ENCODE results near the gene RHOH.

The RHOH gene

DNA sequence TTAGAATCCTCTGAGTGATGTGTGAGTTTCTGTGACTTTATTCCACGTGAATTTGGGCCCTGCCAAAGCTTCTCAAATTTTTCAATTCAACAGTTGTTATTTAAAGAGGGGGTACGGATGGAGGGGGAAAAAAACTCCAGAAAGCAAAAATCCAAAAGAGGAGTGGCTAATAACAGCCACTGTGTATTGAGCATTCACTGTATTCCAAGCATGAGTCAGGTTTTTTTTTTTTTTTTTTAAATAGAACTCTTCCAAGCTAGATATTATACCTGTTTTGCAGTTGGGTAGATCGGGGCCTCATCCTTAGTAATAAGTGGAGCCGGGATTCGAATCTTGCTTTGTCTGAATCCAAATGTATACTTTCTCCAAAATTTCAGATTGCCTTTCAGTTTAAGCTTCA, 6.4 kb upstream of the RHOH start:
- no peak for DNase-seq

DNA sequence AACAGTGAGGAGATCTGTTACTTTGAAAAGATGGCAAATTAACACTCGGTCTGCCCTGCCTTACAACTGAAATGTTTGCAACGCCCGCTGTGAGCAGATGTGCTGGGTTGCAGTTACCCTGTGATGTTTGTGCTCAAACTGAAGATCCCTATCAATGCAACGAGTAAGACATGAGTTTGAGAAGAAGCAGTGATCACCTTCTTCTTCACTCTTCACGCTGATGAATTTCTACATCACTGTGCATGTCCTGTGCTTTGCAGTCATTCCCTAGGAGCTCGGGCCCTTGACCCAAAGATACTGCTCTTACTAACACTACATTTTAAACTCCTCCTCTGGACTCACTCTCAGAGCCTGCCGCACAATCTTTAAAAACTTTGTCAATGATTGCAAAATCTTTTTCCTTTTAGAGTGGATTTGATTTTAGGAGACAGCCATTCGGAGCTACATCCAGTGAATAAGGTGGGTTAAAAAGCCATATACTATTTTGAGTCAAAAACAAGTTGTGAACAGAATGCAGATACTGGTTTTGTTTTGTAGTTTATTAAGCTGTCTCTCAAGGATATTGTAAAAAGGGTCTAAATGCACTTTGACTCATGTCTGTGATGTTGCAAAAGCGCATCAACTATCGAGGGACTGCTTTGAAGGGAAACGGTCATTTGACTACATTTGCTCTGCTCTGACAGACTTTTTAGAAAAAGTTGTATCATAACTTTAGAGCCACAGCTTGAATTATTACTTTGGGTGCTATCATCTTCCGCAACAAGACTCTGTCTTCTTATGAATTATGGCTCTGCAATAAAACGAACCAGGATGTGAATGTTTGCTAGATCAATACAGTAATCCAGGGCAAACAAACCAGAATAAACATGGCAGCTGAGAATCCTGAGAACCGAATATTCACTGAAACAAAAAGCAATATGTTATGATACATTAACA, 5.7 kb upstream of the RHOH start:
- DNase-seq, result no peak

DNA sequence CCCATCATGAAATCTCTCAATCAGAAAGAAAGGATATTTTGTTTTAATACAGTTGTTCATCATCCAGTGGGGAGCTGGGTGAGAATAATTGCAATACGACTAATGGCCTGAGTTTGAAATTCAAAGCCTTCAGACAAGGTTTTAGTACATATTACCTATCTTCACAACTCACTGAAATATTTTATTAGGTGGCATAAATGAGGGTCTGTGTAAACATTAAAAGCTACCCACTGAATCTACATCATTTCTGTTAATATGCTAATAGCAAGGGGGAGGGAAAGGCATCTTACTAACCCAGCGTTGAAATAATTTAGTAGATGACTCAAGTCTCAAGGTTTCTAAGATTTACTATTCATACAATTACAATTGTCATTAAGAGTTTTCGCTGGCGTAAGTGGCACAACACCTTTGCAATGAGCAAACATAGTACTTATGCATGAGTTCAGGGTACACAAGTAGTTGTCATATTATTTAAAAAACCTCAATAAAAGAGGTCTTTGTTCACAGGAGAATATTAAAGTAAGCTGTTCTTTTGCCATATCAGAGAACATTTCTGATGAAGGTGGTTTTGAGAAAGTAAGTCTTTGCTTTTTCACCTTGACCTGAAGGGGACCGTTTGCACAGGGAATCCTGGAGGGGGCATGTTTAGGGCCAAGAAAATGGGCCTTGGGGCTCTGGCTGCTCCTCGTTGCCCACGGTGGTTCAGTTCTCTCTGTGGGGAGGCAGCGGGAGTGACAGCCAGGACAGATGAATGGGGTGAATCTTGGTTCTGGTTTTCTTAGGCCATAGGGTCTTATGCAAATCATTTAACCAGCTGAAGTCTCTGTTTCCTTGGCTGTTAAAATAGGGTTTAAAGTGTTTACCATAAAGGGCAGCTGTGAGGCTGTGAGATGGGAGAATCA, 4.5 kb upstream of the RHOH start:
- DNase-seq, result no peak

DNA sequence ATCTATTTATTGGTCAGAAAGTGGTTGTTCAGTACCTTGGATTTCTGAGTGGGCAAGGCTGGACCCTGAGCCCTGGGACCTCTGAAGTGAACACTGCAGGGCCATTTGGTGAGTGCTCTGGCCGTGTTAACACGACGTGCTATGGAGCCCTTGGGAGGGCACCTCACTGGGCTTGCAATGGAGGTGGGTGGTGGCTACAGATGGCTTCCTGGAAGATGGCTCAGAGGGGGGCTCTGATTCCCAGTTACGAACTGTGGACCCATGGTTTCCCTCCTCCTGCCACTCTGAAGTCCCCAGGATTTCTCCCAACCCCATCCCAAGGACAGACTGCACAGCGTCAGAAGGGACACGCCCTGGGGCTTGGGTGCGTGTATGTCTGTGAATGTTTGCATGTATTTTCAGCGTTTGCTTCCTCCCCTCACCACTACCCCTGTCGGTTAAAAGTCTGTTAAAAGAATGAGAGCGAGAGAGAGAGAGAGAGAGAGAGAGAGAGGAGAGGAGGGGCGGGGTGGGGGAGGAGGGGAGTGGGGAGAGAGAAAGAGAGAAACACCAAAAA, 3.7 kb upstream of the RHOH start:
- DNase-seq, result no peak

DNA sequence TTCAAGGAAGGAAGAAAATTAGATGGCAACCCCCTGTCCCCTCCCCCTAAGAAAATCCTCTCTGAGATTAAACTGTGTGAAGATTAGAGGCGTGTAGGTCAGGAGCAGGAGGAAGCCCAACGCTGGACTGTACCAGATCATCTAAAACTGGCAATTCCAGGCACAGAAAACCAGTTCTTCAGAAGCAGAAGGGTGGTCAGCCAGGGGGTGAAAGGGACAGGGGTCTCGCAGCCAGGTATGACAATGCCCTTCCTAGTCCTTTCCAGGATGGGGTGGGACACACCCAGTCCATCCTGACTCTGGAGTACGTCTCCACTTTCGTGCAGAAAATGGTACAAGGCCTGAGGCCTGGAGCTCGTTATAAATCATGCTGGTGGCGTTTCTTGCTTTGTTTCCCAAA, 3.3 kb upstream of the RHOH start:
- DNase-seq, result no peak

DNA sequence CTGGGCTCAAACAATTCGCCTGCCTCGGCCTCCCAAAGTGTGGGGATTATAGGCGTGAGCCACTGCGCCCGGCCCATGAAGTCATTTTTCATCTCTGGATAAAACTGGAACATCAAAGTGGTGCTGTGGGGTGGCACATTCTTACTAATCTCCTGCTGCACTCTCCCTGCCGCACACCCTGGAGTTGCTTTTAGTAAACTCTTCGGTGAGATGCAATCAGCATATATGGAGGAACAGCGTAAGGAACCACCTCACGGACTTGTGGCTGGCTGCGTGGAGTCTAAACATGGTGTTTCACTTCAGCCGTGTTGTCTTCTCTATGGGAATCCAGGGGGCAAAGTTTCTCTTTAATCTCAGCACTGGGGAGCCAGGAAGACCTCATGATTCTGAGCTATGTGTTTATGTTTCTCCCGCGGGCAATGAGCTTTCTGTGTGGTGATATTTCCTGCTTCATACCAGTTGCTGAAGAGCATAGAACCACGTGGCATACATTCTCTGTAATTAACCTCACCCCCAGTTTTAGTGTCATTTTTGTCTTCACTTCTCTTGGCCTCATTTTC, 2.1 kb upstream of the RHOH start:
- DNase-seq, result no peak

DNA sequence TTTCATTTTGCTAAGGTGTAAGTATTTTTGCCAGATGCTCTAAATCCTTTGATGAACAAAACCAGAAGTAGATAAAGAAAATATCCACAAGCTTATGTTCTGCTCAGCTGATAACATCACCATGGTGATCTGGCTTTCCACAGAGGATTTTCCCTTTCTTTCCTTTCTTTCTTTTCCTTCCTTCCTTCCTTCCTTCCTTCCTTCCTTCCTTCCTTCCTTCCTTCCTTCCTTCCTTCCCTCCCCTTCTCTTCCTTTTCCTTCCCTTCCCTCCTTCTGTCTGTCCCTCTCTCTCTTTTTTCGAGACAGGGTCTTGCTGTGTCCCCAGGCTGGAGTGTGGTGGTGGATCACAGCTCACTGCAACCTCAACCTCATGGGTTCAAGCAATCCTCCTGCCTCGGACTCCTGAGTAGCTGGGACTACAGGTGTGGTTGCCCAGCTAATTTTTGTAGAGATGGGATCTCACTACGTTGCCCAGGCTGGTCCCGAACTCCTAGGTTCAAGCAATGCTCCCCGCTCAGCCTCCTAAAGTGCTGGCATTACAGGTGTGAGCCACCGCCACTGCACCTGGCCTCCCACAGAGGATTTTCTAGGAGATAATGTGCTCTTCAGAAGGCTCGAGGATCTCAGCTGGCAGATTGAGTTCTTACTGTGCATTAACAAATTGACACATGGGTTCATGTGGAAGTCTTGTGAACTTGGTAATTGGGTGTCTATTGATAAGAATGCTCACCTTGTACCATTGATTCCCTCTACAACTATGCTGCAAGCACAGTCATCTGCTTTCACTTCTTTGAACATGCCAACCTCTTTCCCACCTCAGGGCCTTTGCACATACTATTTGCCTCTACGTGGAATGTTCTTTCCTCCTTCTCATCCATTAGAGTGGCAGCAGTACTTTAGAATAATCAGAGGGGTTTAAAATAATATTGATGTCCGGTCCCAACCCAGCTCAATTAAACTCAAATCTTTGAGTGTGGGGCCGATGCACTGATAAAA, 1.4 kb upstream of the RHOH start:
- DNase-seq, result no peak

DNA sequence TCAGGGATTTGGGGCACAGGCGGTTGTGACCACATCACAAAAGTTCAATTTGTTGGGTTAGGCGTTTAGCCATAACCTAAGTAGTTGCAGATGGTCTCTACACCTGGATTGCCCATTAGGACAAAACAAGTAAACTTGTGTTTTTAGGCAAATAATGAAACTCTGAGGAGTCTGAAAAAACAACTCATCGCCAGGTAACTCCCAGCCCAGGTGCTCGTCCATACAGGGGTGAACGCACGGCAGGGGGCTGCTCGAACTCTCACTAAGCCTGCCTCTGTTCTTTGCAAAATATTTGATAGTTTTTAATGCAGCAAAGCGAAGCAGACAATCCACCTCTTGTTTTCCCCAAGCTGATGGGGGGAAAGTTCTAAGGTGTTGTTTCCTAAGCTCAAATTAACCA, 559 bp upstream of the RHOH start:
- DNase-seq, result no peak

DNA sequence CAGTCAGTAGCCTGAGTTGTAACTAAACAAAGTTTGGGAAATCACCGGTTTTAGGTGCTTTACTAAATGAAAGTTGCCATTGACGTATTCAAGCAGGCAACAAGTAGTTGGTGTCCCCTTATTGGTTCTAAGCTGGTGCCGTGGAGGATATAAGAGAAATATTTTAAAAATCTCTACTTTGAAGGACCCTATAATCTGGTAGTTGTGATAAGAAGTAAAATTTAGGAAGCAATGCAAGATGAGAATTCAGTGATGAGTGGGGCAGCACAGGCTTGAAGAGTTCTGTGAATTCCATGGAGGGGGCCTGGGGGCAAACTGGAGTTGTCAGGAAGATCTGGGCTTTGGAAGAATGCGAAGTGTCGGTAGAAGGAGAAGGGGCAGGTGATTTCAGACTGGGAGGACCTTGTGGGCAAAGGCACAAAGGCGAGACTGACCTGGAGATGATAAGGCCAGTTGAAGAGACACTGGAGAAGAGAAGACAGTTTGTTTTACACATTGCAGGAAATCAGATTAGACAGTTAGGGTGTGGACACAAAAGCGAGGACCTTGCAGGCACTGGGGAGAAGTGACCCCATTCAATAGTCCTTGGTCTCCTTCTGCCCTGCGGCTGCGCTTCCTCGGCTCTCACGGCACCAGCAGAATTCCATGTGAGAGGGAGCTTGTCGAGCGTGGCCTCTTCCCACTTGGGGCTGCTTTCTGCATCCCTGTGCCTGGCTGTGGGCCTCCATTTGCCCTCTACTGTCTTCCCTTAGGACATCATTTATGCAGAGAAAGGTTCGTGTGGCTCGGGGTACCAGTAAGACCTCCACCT, 1.3 kb downstream of the RHOH start:
- no peak for DNase-seq

DNA sequence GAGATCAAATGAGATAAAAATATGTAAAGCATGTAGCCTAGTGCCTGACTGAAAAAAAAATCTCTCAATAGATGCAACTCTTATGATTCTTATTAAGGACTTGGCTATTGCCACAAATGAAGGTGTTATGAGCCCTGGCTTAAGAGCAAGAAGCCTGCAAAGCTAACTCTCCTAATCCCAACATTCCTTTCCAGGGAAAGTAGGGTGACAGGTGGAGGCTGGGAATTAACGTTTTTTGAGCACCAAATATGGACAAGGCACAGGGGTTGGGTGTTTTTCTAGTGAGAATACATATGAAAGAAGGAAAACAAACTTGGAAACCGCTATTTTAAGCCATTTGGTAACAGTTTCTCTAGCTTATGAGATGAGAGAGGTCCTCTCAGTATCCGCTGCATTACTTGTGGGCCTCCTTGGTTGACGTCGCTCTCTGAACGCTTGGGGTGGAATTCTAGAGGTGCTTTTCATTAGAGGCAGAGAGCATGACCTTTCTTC, 2.4 kb downstream of the RHOH start:
- no peak for DNase-seq

DNA sequence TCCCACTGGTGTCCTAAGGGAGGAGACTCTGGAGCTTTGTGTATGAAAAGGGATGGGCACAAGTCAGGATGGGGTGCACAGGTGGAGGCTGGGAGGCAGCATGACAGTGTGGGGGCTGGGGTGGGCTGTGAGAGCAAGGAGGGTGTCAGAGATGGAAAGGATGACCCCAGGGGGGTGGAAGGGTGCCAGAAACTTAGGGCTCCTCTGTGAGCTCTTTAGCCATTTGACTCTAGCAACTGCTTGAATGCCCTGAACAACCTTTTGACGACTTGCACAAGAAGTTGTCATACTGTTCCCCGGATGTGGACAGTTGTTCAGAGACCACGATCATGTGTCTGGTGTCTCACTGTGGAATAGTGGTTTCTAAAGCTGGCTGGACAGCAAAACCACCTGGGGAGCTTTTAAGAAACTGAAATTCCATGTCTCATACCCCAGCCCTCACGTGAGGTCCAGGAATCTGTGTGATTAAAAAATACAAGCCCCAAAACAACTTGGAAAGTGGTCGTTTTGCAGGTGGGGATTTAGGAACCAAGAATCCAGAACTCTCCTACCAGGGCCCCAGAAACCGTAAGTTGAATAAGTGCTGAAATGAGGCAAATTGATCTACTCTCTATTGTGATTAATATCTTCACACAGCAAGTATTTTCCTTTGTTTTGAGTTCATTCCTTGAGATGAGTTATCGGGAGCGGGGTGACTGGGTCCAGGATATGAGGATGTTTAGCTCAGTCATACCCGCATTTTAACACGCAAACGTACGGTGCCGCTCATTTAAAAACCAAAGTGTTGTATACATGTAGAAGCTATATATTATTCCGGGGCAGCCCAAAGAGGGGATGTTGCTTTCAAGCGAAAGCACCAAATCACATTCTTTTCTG, 3.4 kb downstream of the RHOH start:
- DNase-seq, result no peak

DNA sequence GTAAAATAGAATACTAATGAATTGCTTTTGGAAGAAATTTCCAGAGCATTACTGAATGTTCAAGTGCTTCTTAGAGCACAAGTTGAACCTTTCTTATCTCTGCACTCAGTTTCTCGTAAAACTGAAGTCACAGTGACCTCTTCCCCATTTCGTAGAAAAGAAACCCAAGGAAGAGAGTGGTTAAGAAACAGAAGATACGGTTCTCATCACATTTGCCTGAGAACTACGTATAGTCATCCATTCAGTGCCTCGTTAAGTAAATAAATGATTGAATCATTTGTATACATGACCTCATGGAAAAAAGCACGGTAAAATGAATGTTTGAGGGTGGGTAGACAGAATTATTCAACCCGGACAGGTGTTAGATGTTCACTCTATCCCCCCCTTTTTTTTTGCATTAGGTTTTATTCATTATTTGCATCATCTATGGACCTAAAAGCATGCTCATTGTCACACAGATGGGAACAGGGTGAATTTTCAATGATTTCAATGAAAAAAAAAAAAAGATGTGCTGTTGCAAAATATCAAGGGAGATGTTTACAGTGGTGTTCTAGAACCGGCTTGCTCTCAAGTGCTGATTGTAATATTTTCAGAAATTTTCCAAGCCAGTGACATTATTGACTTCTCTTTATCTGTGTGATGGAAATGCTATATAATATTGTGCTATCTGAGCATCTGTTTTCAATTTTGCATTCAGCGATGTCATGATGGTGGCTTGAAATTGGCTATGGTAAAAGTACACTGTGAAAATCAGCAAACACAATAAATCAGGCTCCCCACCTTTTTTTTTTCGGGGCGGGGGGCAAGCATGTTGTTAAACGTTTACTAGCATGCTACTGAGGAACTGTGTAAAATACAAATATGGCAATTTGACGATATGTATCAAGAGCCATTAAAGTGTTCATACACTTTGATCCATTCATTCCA, 4.3 kb downstream of the RHOH start:
- DNase-seq, result no peak

DNA sequence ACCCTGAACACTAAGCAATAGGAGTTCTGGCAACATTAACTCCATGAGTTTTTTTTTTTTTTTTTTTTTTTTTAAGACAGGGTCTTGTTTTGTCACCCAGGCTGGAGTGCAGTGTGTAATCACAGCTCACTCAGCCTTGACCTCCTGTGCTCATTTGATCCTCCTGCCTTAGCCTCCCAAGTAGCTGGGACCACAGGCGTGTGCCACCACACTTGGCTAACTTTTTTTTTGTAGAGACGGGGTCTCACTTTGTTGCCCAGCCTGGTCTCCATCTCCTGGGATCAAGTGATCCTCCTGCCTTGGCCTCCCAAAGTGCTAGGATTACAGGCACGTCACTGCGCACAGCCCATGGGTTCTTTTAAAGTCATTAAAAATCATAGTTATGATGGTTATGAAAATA, 5.1 kb downstream of the RHOH start:
- DNase-seq, result no peak

DNA sequence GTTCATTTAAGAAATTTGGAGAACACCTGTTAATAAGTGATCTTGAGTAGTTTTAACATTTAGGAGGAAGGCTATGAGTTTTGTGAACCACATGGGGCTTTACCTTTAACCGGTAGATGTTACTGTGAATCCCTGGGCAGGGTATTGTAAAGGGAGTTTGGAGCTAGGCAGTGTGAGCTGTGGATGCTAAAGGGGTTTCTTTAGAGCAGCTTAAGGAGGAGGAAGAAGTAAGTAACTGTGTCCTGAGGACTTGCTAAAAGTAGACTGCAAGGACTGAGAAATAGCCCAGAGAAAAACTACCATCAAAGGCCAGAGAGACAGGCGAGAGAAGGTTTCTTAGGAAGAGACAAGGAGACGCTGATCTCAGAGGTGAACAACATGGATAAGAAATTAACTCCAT, 5.6 kb downstream of the RHOH start:
- no peak for DNase-seq

DNA sequence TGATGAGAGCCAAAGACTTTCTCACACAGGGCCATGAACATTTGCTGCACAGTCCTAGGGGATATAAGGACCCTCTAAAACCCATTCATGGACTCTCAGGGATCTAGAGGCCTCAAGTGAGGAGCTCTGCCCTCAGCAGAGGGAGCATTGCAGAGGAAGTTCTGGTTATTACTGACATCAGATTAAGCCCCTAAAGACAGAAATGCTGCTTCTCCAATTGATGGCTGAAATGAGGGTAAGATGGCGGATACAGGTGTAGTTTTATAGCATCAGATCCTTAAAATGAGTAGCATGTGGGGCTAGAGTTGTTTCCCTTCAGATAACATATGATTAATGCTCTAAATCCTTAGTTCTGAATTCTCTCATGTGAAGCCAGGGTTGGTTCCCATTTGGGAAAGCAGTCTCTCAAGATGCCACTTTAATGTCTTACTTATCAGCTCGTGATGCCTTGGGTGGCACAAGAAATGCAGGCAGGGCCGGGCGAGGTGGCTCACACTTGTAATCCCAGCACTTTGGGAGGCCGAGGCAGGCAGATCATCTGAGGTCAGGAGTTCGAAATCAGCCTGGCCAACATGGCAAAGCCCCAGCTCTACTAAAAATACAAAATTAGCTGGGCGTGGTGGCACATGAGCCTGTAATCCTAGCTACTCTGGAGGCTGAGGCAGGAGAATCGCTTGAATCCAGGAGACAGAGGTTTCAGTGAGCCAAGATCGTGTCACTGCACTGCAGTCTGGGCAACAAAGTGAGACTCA, 7.9 kb downstream of the RHOH start:
- no peak for DNase-seq

DNA sequence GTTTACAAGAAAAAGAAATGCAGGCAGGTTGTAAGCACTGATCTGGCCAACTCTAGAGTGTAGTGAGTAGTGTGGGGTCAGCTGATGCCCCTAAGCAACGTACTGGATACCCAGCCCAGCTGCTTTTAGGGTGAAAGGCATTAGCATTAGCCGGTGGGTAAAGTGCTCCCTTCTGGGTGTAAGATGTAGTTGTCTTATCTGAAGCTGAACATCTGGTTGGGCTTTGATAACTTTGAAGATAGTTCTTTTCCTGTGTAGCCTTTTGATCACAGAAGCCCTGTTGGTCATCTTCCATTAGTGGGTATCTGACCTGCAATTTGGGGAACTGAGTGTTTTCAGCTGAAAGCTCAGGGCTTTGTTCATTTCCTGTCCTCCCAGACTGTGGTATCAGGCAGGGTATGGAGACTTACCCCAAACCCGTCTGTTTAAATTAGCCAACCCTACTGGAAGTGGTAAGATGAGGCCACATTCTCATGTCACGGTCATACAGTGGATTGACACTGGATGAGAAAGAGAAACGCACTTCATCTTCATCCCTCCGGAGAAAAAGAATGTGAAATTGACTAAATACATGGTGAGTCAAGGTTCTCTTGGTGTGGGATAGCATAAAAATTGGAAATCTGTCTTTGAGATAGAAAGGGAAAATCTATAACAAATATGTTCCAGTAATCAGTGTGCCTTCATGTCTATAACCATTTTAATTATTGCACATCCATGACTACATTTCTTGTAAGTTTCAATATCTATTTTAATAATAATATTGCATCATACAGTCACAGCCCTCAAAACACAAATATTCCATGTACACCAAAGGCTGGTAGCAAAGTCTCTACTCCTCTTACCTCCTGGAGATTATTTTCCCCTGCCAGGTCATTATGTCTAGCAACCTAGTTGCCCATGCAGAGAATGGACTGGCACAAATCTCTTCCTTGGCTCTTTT, 8.7 kb downstream of the RHOH start:
- DNase-seq, result no peak

DNA sequence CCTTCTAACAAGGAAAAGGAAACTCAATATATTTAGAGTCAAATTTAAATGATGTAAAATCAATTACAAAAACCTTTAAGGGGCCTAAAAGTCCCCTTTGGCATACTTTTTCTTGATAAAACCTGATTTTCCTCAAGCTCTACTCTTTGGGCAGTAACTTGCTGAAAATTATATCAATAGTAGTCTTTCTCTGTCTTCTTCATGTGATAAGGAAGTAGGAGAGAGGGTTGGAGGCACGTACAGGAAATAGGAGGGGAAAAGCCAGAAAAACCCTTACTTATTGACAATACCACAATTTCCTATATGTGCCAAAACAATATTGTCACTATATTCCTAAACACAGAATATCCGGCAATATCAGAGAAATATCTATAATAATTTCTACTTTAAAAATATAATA, 9.6 kb downstream of the RHOH start:
- no peak for DNase-seq
